GM18861 (cell line): Measurements from ENCODE around the gene NAV2.
"Not testable (repeated sequence)": the region's sequence is repeated elsewhere in the genome, so short reads cannot be mapped to it uniquely, and the experiment has no call there.

Experiments used
- ATAC-seq: cut with Tn5 transposase; IDR thresholded peaks from one replicate; pipeline ENCODE4 v1.9.1; 2021; ENCODE audit not compliant: unreplicated experiment

NAV2 gene

DNA sequence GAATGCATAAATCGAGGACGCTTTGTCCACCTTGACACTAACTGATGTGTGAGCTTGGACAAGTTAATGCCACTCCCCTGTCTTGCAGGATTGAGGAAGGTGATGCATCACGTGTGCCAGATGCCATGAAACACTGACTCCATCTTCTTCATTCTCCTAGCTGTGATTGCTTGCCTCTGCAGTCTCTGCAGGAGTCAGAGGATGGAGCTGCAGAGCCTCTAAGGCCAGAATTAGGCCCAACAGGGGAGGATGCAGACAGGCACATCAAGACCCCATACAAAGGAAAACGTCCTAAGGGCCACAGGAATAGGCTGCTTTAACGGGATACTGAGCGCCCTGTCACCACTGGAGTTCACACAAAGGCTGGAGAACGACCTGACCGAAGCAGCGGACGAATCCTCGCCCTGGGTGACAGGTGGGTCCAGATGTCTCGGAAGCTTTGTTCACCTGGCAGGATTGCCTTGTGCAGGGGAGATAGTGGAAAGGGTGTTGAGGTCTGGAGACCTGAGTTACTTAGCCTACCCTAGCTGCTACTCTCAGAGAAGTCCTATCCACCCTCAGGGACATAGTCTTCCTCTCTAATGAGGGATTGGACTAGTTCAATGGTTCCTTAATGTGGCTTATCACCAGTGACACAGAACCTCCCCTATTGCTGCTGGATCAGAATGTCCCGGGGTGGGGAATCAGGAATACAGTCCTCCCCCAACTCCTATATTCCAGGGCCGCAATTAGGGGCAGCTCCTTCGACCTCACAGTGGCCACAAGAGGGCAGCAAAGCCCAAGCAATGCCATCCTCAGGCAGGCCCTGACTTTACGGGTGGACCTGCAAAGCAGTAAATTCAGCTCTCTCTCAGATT lies 415.3 kb downstream of the NAV2 start:
- ATAC-seq, result no peak

DNA sequence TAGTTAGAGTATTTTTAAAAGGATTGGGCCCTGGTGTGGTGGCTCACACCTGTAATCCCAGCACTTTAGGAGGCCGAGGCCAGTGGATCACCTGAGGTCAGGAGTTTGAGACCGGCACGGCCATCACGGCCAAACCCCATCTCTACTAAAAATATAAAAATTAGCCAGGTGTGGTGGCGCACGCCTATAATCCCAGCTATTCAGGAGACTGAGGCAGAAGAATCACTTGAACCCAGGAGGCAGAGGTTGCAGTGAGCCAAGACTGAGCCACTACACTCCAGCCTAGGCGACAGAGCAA lies 415.8 kb downstream of the NAV2 start:
- not testable (repeated sequence) for ATAC-seq

DNA sequence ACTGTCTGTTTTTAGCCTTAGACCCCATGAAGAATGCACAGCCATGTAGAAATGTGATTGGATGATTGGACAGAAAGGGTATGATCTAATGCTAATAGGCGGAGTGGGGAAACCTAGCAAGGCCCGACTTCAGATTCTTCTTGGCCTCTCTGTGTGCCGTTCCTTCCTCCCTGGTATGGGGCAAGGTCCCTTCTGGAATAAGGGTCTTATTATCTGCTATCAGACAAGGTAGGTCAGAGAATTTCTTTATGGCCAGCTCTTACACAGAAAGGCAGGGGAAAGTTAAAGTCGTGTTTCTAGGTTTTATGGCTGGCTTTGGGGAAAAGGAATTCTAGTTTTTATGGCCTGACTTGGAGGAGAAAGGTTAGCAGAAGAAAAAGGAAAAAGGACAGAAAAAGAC lies 417.0 kb downstream of the NAV2 start:
- no peak for ATAC-seq

DNA sequence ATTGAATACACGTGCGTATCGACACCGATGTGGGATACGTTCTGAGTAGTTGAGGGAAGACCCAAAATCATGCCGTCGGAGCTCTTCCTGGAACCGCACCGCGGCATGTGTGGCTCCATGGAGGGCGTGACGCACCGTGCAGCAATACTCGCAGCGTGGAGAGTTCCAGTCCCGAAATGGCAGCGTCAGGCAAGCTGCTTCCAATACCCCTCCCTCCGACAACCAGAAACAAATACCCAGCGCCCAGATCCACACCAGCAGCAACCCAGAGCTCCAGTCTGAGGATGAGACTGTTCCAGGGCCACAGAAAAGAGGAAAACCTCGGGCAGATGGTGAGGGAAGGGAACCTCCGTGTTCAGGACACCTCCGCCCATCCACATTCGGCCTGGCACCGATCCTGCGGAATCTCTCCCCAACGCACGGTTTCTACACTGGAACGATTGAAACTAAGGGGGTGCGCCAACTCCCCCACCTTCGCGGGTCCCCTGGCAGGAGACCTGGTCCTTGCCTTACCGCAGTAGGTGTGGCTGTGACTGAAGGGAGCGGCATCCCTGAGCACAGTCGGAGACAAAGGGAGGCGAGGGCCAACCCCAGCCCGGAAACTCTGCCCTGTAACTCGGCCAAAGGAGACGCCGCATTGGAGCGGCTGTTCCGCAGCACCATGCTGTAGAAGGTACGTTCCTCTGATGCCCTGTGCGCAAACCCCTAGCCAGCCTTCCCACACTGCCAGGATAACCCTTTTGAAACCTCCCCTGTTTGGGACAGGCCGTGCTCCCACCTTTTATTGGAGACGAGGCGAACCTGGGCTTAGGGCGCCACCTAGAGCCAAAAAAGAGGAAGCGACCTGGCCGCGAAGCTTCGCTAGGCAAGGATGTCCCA lies 419.4 kb downstream of the NAV2 start:
- ATAC-seq, result no peak

DNA sequence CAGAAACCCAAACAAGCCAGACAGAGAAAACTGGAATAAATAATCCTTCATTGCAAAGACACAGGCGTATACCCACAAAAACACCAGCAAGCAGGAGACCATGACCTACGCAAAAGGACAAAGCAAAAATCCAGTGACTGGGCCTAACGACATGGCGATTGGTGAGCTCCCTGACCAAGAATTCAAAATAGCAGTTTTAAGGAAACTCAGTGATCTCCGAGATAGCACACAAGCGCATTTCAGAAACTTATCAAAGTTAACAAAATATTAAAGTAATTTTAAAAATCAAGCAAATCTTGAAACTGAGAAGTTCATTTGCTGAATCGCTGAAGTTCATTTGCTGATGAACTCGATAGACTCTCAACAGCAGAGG lies 420.0 kb downstream of the NAV2 start:
- no peak for ATAC-seq

DNA sequence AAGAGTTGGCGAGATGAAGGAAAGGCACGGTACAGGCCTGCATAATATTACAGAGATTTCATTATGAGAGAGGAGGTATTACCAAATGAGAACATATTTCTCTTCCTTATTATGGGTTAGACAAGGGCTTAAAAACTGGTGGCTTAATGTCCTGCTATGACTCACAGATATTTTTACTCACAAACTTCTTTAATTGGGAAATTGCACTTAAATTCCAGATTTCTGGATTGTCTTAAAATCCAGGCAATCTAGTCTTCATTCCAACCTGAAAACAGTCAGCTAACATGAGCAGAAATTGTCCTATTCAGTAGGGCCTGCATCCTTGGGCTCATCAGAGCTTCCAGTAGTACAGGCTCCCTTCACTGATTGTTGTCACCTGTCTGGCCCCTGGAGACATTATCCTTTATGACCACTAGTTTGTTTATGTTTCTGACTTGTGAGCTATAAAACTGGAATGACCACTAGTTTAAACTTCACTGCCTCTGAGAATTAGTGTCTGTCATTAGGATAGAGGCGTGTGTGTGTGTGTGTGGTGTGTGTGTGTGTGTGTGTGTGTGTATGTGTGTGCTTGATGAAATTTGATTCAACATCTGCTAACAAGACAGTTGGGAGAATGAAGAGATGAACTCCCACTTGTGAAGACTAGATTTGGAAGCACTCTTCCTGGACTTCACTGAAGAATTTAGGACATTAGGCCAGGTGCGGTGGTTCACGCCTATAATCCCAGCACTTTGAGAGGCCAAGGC lies 422.5 kb downstream of the NAV2 start:
- no peak for ATAC-seq

DNA sequence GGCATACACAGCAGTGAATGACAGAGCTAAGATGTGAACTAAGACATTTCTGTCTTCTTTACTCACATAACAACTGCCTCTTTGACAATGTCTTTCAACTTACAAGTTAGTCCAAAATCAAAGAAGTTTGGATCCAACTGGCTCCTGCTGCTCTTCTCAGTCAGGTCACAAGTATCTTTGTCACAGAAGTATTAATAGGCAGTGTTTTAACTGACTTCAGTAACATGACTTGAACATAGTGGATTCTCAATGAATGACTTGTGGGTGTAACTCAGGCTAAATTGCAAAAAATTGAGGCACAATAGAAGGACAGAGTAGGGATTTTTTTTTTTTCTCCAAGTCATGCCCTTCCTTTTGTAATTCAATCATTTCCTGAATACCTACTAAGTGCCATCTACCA lies 425.0 kb downstream of the NAV2 start:
- no peak for ATAC-seq

DNA sequence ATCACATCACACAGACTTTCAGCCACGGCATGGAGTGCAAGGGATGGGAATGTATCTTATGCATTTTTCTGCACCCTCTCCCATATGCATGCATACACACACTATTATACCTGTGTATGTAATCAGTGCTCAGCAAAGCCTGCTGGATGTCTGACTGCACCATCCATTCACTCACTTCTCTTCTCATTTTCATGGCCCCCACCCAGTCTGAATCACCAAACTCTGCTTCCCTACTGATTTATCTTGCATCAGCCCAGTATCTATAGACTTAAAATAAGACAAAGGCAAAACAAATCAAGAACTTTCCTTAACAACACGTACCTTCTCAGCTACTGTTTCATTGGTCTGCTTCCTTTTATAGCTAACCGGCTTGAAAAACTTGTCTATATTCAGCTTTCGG lies 426.1 kb downstream of the NAV2 start:
- no peak for ATAC-seq

DNA sequence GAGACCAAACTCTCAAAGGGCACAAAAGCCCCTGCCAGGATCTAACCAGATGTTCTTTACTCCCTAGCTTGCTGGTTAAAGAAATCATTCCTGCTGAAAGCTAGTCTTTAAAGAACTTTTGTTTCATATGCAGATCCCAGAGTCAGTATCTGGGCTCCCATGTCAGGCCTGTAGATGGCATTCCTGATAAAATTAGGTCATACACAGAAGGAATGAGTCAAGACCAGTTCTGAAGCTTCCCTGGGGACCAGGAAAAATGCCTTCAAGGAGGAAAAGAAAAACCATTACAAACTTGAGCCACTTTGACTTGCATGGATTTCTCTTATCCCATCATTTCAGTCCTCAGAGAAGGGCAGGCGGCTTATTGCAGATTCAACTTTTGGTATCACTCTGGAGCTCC lies 441.7 kb downstream of the NAV2 start:
- ATAC-seq, result no peak

DNA sequence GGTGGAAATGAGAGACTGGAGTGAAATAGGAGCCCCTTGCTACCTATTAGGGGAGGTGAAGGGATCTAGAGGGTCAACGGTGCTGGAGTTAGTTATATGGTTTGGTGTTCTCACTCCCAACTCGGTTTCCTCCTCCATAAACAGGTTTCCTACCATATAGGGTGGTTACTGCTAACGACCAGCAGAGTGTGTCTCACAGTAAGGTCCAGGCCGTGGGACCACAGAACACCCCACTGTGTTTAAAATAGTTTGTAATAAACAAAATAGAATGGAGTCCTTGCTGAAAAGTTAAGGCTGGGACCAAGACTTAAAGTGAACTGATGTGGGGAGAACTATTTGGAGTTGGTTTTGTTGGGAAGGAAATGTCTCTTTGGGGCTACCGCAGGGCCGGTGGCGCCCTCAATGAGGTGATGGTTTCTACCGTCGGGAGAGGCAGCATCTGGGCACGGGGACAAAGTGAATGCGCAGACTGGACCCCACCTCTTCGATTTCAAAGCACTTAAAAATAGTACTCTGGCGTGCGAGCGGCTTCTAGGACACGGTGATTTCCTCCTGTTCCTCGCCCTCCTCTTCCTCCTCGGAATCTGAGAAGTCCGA lies 443.1 kb downstream of the NAV2 start:
- no peak for ATAC-seq

DNA sequence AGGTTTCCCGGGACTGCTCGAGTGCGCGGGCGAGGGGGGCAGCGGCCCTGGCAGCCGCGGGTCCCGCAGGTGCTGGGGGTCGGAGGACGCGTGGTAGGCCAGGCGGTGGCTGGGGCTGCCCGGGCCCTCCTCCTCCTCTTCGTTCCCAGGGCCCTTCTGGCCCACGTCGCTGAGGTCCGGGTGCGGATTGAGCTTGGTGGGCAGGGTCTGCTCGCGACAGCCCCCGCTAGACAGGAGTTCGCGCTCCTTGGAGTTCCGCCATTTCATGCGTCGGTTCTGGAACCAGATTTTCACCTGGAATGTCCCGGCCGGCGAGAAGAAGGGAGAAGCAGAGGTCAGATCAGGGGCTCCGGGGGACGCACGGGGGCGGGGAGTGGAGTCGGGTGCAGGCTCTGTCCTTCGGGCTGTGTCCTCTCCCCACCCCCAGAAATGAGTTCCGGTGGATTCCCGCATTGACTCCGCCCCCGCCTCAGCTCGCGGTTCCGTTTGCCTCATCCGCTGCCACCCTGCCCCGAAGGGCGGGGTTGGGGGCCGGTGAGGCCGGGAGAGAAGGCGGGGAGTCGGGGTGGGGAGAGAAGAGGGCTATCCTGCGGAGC lies 443.7 kb downstream of the NAV2 start:
- no peak for ATAC-seq

DNA sequence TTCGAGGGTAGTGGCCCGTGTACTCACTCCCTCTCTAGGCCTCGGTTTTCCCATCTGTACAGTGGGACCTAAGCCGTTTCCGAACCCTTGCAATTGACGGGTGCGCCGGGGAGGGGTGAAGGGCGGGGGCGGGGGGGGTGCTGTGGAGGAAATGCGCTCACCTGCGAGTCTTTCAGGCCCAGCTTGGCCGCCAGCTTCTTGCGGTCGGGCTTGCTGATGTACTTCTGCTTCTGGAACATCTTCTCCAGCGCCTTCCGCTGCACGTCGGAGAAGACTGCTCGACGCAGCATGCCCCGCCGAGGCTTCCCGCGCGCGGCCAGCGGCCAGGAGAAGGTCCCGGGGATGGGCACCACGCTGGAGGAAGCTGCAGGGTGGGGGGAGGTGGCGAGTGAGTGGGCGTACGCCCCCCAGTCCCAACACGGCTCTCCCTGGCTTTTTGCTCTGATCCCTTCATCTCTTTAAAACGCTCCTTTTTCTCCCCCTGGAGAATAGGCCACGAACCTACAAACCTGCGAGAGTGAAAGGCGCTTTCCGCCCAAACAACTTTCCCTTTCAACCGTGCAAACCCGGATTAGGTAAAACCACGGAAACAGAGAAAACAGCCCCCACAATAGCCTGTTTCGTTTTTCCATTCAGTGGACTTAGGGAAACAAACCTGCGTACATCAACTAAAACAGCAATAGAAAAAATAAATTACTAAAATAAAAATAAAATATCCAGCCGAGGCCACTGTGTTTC lies 444.4 kb downstream of the NAV2 start:
- no peak for ATAC-seq

DNA sequence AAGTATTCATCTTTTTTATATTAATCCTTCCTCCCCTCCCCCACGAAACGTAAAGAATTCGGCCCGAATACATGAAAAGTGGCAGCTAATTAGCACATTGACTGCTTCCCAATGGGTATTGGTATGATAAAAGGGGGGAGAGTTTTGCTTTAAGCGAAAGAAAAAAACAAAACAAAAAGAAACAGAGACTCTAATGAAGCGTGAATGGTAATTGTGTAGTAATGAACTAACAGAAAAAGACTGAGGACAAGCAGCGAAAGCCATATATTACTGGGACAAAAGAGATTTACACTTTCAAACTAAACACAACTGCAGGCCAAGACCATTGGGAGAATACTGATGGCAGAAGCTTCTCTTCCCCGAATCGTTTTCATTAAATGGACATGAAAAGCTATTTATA lies 445.1 kb downstream of the NAV2 start:
- ATAC-seq, result no peak

DNA sequence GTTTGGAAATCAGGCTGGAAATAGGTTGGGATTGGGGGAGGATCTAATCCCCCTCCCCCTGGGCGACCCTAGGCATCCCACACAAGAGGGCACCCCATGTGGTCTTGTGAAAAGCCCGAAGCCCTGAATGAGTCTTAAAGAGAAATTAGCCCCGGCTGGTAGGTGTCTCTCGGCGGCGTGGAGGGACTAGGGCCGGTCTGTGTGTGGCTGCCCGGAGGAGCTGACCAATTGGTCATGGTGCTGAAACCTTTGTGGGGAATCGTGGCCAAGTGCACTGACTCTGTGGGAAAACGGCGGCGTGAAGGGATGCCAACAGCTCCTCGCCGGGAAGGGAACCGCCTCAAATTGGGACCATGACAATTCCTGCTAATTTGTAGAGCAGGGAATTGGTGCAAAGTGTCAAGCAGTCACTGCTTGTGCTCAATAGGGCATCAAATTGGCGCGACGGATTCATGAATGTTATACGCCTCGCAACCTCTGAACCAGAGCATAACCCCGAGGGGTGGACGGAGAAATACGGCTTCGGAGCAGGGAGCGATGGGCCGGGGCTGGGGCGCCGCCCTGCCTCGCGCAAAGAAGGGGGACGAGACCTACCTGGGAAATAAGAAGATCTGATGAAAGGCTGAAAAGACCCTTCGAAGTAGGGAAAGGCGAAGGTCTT lies 446.1 kb downstream of the NAV2 start:
- no peak for ATAC-seq

DNA sequence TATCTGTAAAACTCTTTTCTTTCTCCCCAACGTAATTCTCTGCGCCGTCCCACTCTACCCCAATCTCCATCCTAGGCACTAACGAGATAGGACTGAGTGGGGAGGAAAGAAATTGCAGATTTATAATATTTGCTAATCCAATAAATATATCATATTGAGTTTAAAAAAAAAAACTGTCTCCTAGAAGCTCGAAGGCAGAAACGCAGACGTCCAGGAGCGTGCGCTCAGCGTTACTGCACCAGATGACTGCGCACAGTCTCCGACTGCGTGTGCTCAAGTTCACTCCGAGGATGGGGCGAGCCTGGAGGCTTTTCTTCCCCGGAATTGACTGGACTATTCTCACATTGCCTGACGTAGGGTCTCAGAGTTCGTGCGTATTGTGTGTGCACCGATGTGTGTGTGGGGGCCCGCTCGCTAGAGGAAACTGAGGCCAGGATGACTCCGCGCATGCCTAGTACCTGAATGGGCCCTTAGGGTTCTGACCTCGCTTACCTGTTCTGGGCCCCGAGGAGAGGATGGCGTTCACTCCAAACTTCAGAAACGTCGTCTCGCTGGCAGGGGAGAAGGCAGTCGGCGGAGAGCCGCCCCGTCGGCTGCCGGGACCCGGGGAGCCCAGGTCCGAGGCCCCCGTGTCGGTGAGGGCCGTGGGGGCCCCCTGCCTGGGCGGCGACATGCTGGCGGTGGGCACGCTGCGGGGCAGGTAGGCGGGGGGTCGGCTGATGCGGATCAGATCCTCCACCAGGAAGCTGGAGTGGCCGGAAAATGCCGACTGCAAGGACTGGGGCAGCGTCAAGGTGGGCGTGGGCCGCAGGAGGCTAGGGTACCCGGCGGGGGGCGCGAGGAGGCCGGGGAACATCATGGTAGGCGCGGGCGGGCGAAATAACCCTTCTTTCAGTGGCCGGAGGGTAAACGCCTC lies 447.1 kb downstream of the NAV2 start:
- no peak for ATAC-seq

DNA sequence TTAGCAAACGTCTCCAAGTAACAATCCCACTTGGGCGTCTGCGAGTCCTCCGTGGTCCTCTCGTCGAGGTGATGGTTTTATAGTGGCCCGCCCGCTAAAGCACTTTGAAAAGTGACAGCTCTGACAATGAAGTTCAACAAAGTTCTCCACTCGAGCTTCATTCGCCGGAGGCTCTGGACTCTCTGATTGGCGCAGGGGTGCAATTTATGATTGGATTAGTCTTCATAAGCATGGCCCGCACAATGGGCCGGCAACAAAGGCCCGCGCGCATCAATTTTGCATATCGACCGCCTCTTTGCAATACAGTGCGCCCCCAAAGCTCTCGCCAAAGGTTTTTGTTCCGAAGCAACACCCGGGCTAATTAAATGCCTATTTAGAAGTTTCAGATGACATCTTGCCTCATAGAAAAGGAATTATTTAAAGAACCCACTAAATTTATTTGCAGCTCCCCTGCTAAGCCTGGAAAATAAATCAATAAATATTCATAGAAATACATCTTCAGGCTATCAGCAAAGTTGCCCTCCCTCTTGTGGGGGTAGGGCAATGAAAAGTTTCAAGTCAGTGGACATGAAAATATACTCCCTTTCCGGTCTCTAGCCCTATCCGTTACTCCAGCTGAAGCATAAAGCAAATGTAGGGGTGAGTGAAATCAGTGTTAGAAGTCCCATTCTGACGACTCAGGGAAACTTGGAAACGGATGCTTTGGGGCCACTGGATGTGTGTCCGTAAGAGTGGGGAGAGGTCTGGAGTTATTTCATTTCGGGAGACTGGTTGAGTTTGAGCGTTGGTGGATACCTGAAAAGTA lies 448.0 kb downstream of the NAV2 start, which contains the start of gene DBX1:
TSS of gene DBX1 (minus strand) at position 51 of the 805 bp plus-strand sequence. CDS start 151 bp downstream, outside the sequence.
- no peak for ATAC-seq

DNA sequence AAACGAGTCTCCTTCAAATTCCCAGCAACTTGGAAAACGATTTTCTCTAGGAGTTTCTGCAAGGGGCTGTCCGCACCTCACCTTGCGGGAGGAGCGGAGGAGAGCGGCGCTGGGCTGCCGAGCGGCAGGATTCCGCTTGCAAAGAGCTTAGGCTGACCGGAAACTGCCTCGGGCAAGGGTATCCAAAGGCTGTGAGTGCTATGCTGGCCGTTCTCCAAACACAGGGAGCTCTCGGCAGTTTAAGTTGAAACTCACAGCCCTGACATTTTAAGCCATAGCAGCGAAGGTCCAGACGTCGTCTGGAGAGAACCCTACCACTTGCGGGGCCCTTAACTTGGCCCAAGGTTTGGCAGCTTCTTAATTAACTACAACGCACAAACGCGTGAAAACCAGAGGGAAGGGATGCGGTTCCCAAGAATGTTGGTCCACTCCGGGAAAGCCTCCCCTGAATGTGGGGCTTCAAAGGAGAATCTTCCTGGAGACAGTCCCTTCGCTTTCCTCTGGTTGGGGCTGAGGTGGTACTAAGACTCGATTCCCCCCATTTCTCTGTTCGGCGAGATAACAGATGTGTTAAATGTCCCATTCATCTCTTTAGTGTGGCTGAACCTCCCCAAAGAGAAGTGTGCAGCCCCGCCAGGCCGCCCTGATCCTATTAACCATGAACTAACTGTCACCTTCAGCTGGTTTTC lies 448.7 kb downstream of the NAV2 start:
- ATAC-seq, result no peak
